ENCODE data around the gene STK32B.

STK32B gene

GRCh38 chr4:5479518-5480060 is 428.3 kb downstream of the STK32B start (continued):
- no peak for TF ChIP-seq ZNF837 (tag by site-specific recombination; IDR thresholded peaks at IDR 0.05)
- TF ChIP-seq ZSCAN5A (tag by site-specific recombination; IDR thresholded peaks at IDR 0.05): no peak
- no peak for TF ChIP-seq KLF7 (tag by site-specific recombination; IDR thresholded peaks at IDR 0.05; ENCODE audit: borderline replicate concordance)
- no peak for TF ChIP-seq ZNF561 (tag by site-specific recombination; IDR thresholded peaks at IDR 0.05; ENCODE audit: borderline replicate concordance)
- no peak for TF ChIP-seq ZNF155 (tag by site-specific recombination; IDR thresholded peaks at IDR 0.05)

DNA sequence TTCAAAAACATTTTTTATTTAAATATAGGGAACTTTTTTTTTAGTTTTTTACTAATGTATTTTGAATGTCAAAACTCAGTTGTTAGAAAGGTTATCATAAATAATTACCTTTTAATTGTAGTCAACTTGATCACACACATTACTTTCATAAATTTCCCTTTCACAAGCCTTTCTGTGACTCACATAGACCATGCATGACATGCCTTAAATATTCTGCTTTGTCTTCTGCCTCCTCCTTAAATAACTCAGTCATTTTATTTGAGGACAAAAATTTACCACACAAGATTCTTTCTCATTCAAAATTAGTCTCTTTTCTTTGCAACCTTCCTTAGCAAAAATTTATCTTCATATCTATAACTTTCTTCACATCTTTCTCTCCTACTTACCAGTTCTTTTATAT is 437.1 kb downstream of the STK32B start:
- TF ChIP-seq ZNF10 (tag by site-specific recombination; IDR thresholded peaks at IDR 0.05): no peak
- no peak for TF ChIP-seq ZNF639 (tag by site-specific recombination; IDR thresholded peaks at IDR 0.05)
- TF ChIP-seq MEIS1 (CRISPR knock-in tag; IDR thresholded peaks at IDR 0.05; ENCODE audit: borderline replicate concordance): no peak
- no peak for TF ChIP-seq ZNF426 (tag by site-specific recombination; IDR thresholded peaks at IDR 0.05)
- TF ChIP-seq ZBTB1 (tag by site-specific recombination; IDR thresholded peaks at IDR 0.05): no peak
- no peak for TF ChIP-seq ZNF548 (tag by site-specific recombination; IDR thresholded peaks at IDR 0.05)
- no peak for TF ChIP-seq YY1 (tag by site-specific recombination; IDR thresholded peaks at IDR 0.05)
- TF ChIP-seq ZNF146 (tag by site-specific recombination; IDR thresholded peaks at IDR 0.05): no peak
- TF ChIP-seq ZSCAN16 (tag by site-specific recombination; IDR thresholded peaks at IDR 0.05): no peak
- no peak for TF ChIP-seq GLI4 (tag by site-specific recombination; IDR thresholded peaks at IDR 0.05)
- no peak for TF ChIP-seq ZBTB20 (tag by site-specific recombination; IDR thresholded peaks at IDR 0.05)
- Histone ChIP-seq H3K27ac (ENCODE audit: extremely low read depth, low read depth, low read length) (no peak overlapping the region), H3K4me1 (ENCODE audit: control insufficient read depth, insufficient read depth, low read length) (no peaks in the 10 kb centered on the region), H3K36me3 (ENCODE audit: control insufficient read depth in 2 of 2, insufficient read depth in 1 of 2, low read length in 2 of 2) (no peaks in the 10 kb centered on the region), H3K9me3 (ENCODE audit: control insufficient read depth, insufficient read depth, low read depth, low read length) (no peaks in the 10 kb centered on the region), H3K4me3 (ENCODE audit: low read depth, low read length) (no peak overlapping the region)
- POLR2A ChIA-PET: no interaction called here
- CTCF ChIA-PET: no interaction called here

DNA sequence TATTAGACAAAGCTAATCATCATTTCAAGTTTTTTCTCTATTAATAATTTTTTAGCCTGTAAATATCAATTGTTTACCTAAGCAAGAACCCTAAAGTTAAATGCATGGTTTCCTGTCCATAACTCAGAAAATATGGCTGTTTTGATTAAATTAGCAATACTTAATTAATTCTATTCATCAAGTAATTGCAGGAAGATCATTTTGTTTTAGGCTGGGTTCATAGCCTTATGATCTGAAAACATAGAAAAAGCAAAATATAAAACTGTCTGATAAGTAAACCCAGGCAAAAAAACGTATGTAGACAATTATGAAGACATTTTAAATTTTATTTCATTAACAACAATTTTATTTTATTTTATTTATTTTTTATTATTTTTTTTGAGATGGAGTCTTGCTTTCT is 438.0 kb downstream of the STK32B start:
- H3K36me3 ChIP-seq (ENCODE audit: control insufficient read depth in 2 of 2, insufficient read depth in 1 of 2, low read length in 2 of 2): no peaks in the 10 kb centered on the region
- H3K4me3 ChIP-seq (ENCODE audit: low read depth, low read length): no peak overlapping the region
- no peaks in the 10 kb centered on the region for H3K4me1 ChIP-seq (ENCODE audit: control insufficient read depth, insufficient read depth, low read length)
- no peak overlapping the region for H3K27ac ChIP-seq (ENCODE audit: extremely low read depth, low read depth, low read length)
- CTCF ChIA-PET: no interaction called here
- TF ChIP-seq ZBTB17 (tag by site-specific recombination; IDR thresholded peaks at IDR 0.05) (no peak), SETDB1 (IDR thresholded peaks at IDR 0.05; ENCODE audit: insufficient read length, low read length) (peak; percentile 91)
- POLR2A ChIA-PET: no interaction called here
- no peaks in the 10 kb centered on the region for H3K9me3 ChIP-seq (ENCODE audit: control insufficient read depth, insufficient read depth, low read depth, low read length)

GRCh38 chr4:5497489-5497888 is 446.2 kb downstream of the STK32B start:
- ChIA-PET CTCF (no interaction called here), POLR2A (no interaction called here)
- Histone ChIP-seq H3K4me3 (ENCODE audit: low read depth, low read length) (no peak overlapping the region), H3K27ac (ENCODE audit: extremely low read depth, low read depth, low read length) (no peak overlapping the region), H3K4me1 (ENCODE audit: control insufficient read depth, insufficient read depth, low read length) (no peaks in the 10 kb centered on the region), H3K36me3 (ENCODE audit: control insufficient read depth in 2 of 2, insufficient read depth in 1 of 2, low read length in 2 of 2) (no peaks in the 10 kb centered on the region), H3K9me3 (ENCODE audit: control insufficient read depth, insufficient read depth, low read depth, low read length) (no peaks in the 10 kb centered on the region)
- no peak for TF ChIP-seq MYNN (tag by site-specific recombination; IDR thresholded peaks at IDR 0.05; ENCODE audit: borderline replicate concordance)

Data from HEK293 (cell line).